GM19099 (cell line): Measurements from ENCODE around the gene LSM14B.

Experiments used
- POLR2A ChIP-seq: IDR thresholded peaks from 3 replicates; pipeline ENCODE4 v1.6.1; 2011; ENCODE audit warnings: low read depth; ENCODE audit not compliant: insufficient read length; ENCODE audit errors: extremely low read depth

LSM14B gene

GRCh38 chr20:62120990-62121775, 1.1 kb upstream of the LSM14B start:
- TF ChIP-seq POLR2A = peak; percentile 36

- TF ChIP-seq POLR2A = no peak
Observed at GRCh38 chr20:62122654-62123449, 577 bp downstream of the LSM14B start.

GRCh38 chr20:62123450-62124118, 1.3 kb downstream of the LSM14B start:
- no peak for TF ChIP-seq POLR2A

- no peak for TF ChIP-seq POLR2A
Observed at GRCh38 chr20:62126141-62126540, 3.9 kb downstream of the LSM14B start.

- no peak for TF ChIP-seq POLR2A
Observed at GRCh38 chr20:62127799-62128198, 5.5 kb downstream of the LSM14B start.

- no peak for TF ChIP-seq POLR2A
Observed at GRCh38 chr20:62128502-62128901, 6.2 kb downstream of the LSM14B start.

- no peak for TF ChIP-seq POLR2A
Observed at GRCh38 chr20:62129731-62130531, 7.7 kb downstream of the LSM14B start.

- no peak for TF ChIP-seq POLR2A
Observed at GRCh38 chr20:62131560-62132320, 9.5 kb downstream of the LSM14B start.

GRCh38 chr20:62132421-62132820, 10.1 kb downstream of the LSM14B start:
- TF ChIP-seq POLR2A = no peak

GRCh38 chr20:62133051-62133845, 11.0 kb downstream of the LSM14B start:
- TF ChIP-seq POLR2A = no peak

GRCh38 chr20:62133864-62134263, 11.6 kb downstream of the LSM14B start:
- TF ChIP-seq POLR2A = no peak

- TF ChIP-seq POLR2A = peak; percentile 9
Observed at GRCh38 chr20:62134735-62135231, 12.5 kb downstream of the LSM14B start.
